NOMO-1 treated with dmso at 0.1 percent for 144 hours (cell line): Measurements from ENCODE around the gene KCNJ5.

Experiments
- DNase-seq: peaks from one replicate; lab custom pipeline; 2025; ENCODE audit not compliant: unreplicated experiment; lab: John Stamatoyannopoulos, UW

The KCNJ5 gene

DNA sequence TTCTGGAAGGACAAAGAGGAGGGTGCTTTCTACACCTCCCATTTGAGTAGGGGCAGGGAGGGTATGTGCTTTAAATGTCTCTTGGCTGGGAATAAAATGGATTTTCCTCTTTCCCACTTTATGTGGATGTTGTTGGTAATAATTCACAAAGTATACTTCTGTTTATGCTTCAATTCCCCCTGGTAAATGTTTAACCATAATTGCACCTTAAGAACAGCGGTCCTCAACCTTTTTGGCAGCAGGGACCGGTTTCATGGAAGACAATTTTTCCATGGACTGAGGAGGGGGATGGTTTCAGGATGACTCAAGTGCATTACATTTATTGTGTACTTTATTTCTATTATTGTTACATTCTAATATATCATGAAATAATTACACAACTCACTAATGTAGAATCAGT lies 55.5 kb downstream of the KCNJ5 start:
- no peak for DNase-seq

DNA sequence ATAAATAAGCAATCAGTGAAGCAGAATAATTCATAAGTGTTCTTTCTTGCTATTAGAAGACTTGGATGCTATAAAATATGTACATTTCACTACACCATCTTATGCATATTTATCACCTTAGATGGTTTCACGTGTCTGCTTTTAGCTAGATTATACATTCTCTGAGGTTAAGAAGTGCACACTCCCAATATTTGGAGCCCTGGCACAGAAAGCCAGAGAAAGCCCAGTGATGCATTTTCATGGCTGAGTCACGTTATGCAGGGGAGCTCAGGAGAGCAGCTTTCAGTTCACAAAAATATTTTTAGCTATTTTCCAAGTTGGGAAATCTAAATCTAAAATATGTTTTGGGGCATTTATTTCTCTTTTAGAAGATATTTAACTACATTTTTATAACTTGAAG lies 56.6 kb downstream of the KCNJ5 start:
- DNase-seq, result no peak

DNA sequence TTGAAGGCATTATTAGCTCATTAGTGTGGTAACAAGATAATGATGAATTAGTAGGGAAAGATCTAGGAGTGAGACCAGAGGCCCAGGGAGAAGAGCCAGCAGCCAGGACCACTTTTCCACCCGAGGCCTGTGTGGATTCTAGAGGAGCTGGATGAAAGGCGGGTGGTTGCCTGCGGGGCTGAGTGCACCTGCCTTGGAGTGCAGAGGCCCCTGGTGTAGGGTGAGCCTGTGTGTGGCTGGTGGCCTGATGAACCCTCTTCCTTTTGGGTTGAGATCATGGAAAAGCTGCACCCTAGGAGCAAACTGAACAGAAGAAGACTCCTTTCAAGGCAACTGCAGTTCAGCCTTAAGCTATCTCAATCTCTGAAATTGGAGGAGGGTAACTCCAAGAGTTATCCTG lies 57.4 kb downstream of the KCNJ5 start:
- DNase-seq, result no peak

DNA sequence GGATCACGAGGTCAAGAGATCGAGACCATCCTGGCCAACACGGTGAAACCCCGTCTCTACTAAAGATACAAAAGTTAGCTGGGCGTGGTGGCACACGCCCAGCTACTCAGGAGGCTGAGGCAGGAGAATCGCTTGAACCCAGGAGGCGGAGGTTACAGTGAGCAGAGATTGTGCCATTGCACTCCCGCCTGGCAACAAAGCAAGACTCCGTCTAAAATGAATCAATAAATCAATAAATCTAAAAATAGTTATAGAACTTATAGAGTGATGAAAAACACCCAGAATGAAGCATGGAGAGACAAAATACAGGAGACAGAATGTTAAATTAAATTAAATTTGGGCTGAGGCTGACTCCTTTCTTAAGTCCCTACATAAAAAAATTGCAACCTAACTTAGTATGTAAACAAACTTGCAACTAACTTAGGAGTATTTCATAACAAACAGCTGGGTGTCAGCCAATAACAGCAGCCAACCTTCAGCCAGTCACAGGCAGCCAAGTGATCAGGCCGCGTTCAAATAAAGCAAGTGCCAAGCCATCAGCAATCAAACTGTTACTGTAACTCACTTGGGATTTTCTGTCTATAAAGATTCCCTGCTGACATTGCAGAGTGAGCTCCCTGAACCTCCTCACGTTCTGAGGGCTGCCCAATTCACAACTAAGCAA lies 58.8 kb downstream of the KCNJ5 start:
- DNase-seq, result no peak

DNA sequence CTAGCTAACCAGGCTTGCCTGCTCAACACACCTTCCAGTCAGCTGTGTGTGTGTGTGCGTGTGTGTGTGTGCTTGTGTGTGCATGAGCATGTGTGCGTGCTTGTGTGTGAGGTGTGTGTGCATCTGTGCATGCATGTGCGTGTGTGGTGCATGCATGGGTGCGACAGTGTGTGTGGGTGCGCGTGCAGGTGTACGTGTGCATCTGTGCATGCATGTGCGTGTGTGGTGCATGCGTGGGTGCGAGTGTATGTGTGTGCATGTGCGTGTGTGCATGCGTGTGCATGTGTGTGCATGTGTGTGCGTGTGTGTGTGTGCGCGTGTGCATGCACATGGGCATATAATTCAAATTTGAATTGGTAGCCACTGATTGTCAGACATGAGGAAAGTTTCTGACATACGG lies 62.0 kb downstream of the KCNJ5 start:
- DNase-seq, result no peak

GRCh38 chr11:128955636-128956035 lies 64.5 kb downstream of the KCNJ5 start:
- DNase-seq, result no peak

GRCh38 chr11:128956401-128957201 lies 65.4 kb downstream of the KCNJ5 start:
- DNase-seq, result no peak

GRCh38 chr11:128957202-128957482 lies 66.0 kb downstream of the KCNJ5 start:
- DNase-seq, result no peak

DNA sequence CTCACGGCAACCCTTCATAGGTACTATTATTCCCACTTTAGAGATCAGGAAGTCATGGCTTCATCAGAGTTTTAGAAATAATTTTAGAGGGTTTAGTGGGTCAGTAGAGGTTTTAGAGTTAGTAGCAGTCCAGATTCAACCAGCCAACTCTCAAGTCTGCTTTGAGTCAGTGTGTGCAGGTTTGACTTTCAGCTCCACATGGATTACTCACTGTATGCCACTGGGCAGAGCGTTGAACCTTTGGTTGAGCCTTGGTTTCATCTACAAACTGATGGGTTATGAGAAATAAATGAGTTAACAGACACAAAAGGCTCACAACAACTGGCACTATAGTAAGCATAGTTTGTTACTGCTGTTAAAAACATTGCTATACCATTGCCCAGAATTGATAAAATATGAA lies 70.5 kb downstream of the KCNJ5 start:
- no peak for DNase-seq

DNA sequence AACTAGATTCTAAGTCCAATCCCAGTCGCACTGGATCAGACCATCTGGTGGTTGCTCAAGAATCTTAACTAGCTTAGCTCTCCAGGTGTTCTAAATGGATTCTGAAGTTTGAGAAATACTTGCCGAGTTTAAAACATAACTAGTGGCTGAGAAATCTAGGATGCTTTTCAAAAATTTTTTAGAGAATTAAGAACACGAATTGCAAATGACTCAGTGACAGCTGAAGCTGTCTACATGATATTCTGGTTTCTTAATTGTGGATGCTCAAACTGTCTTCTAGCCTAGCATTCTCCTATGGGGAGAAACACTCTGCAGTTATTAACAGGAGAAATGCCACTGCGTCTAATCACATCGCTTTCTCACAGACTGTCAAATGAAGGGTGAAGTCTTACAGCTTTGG lies 71.7 kb downstream of the KCNJ5 start:
- DNase-seq, result no peak

DNA sequence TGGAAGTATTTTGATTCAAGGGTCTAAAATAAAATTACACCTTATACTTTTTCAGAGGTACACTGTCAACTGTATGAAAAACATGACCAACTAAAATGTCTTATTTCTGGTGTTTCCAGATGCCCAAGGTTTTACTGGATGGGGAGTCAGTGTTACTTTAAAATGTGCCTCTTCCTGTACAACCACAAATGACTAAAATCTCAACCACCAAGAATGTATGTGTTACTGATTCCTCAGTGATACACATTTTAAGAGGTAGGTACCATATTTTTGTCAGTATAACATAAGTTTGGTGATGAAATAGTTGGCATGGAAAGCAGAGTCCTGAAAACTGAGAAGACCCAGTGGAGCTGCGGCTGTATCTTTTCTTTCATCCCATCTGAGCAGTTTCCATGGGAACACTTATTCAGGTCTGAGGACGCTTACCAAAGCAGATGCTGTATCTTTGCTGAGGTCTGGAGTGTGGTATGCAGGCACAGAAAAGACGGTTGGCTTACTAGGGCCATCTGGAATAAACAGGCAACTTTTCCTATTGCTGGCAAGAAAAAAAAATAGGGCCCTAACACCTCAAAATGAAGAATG lies 72.7 kb downstream of the KCNJ5 start:
- no peak for DNase-seq

GRCh38 chr11:128964463-128964930 lies 73.3 kb downstream of the KCNJ5 start:
- DNase-seq, result no peak

- DNase-seq, result no peak
These were observed 74.3 kb downstream of the KCNJ5 start for GRCh38 chr11:128965485-128965884.

DNA sequence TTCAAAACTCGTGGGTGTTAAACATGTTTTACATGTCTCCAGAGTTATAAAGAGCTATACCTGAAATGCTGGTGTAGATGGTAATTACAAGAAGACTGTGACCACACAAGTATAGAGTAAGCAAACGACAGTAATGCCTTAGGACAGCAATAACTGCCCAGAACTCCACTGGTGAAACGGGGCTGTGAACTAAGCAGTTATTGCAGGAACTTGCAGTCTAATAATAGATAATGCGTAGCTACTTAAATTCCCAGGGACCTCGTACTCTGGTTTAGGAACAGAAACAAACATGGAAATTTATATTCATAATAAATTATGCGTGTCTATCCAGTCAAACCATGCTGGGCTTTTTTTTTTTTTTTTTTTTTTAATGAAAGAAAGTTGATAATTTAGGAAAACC lies 76.4 kb downstream of the KCNJ5 start:
- DNase-seq, result no peak

GRCh38 chr11:128968916-128969315 lies 77.8 kb downstream of the KCNJ5 start:
- DNase-seq, result no peak
